Measurements from ENCODE around the gene RHO. TPM values are rescaled to one million over a fixed set of nuclear protein-coding genes. Genes with fewer than 3 reads are reported as not detected.

RHO gene
- total RNA-seq, 1 donor from 2014 or later: not detected

DNA sequence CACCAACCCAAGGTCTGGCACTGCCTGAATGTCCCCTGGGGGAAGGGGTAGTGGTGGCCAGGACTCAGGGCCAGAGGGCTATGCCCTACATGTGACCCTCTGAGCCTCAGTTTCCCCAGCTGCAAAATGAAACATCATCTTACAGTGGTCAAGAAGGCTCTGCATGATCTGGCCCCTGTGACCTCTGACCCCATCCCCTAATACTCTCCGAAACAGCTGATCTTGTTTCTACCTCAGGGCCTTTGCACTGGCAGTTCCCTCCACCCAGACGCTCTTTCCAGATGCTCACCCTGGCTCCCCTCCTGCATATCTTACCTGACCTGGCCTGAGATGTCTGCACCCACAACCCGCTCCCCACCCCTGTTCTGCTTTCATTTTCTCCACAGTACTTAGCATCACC, 56.2 kb downstream of the RHO start:
- Histone ChIP-seq H3K27ac (replicated peaks) (no peak overlapping the region), H3K27me3 (ENCODE audit: low read depth) (no peaks in the 10 kb centered on the region), H3K4me1 (peaks cover 46% of the 10 kb centered on the region), H3K36me3 (peaks cover 80% of the 10 kb centered on the region), H3K4me3 (no peak overlapping the region), H3K9me3 (replicated peaks) (no peaks in the 10 kb centered on the region)
- intact Hi-C loops (cut with micrococcal nuclease): no loop called here
- no peak for DNase-seq
- TF ChIP-seq, protein P1, sequence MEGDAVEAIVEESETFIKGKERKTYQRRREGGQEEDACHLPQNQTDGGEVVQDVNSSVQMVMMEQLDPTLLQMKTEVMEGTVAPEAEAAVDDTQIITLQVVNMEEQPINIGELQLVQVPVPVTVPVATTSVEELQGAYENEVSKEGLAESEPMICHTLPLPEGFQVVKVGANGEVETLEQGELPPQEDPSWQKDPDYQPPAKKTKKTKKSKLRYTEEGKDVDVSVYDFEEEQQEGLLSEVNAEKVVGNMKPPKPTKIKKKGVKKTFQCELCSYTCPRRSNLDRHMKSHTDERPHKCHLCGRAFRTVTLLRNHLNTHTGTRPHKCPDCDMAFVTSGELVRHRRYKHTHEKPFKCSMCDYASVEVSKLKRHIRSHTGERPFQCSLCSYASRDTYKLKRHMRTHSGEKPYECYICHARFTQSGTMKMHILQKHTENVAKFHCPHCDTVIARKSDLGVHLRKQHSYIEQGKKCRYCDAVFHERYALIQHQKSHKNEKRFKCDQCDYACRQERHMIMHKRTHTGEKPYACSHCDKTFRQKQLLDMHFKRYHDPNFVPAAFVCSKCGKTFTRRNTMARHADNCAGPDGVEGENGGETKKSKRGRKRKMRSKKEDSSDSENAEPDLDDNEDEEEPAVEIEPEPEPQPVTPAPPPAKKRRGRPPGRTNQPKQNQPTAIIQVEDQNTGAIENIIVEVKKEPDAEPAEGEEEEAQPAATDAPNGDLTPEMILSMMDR (IDR thresholded peaks at IDR 0.05; ENCODE audit: borderline replicate concordance): no peak

Other genes starting within 250 kb of the RHO start
- gene HMCES, start 249.8 kb upstream of the RHO start, total RNA-seq: 38.5 TPM
- not detected for gene EFCAB12, start 100.0 kb upstream of the RHO start, total RNA-seq
- 18.8 TPM for gene MBD4, start 88.7 kb upstream of the RHO start, total RNA-seq
- gene IFT122, start 88.4 kb upstream of the RHO start, total RNA-seq: 16.5 TPM
- gene H1-8, start 14.5 kb downstream of the RHO start, total RNA-seq: not detected
- 45.5 TPM for gene PLXND1, start 78.0 kb downstream of the RHO start, total RNA-seq